Activated CD8-positive, alpha-beta T cell treated with anti-CD3 and anti-CD28 coated beads for 36 hours (primary cell): ENCODE data around the gene GID4. TPM values are rescaled to one million over a fixed set of nuclear protein-coding genes. Genes with fewer than 3 reads are reported as not detected.
A peak's percentile ranks its signal among the peaks of the same experiment; 100 is the strongest.

Source experiments
- ATAC-seq: fragments of 200-7000 bp; cut with Tn5 transposase; one replicate; pipeline ENCODE4 v1.10.0; 2021; ENCODE audit warnings: mild to moderate bottlenecking, moderate library complexity
- CTCF ChIA-PET: fragments of 350-600 bp; sonication (Branson Sonifier 250); formaldehyde crosslinking; loops from one replicate; lab custom pipeline; 2021; ENCODE audit warnings: antibody characterized with exemption; lab: Charles Lee
- POLR2A ChIA-PET: fragments of 350-600 bp; sonication (Branson Sonifier 250); formaldehyde crosslinking; loops from one replicate; lab custom pipeline; 2021; ENCODE audit warnings: antibody characterized with exemption; lab: Charles Lee
- DNase-seq: peaks from one replicate; pipeline ENCODE4 v3.0.0-alpha.2; 2020
- H3K27ac Mint-ChIP-seq: one replicate; pipeline ENCODE4 v1.8.0; 2021; ENCODE audit warnings: mild to moderate bottlenecking, mixed read lengths
- H3K27me3 Mint-ChIP-seq: one replicate; pipeline ENCODE4 v1.8.0; 2021; ENCODE audit warnings: mixed read lengths
- H3K36me3 Mint-ChIP-seq: one replicate; pipeline ENCODE4 v1.8.0; 2021; ENCODE audit warnings: low read depth, mixed read lengths
- H3K4me1 Mint-ChIP-seq: one replicate; pipeline ENCODE4 v1.8.0; 2021; ENCODE audit warnings: low read depth, mixed read lengths
- H3K4me3 Mint-ChIP-seq: one replicate; pipeline ENCODE4 v1.8.0; 2021; ENCODE audit warnings: mild to moderate bottlenecking, moderate library complexity, mixed read lengths
- H3K9me3 Mint-ChIP-seq: one replicate; pipeline ENCODE4 v1.8.0; 2021; ENCODE audit warnings: mixed read lengths
- intact Hi-C: fragments of 100-400 bp; cut with micrococcal nuclease; formaldehyde crosslinking; loops from one replicate; pipeline ENCODE4 v1.10.0; 2022
- total RNA-seq, 2 experiments: library from RNA; stranded (reverse); gene quantifications; one replicate each; pipeline ENCODE4 v1.2.3, GENCODE V29; 2021
- TF ChIP-seq, protein P1 (sequence below): fragments of 200-600 bp; IDR thresholded peaks from one replicate; pipeline ENCODE4 v1.8.0; 2022; ENCODE audit warnings: antibody characterized with exemption, mild to moderate bottlenecking

GID4 gene
- total RNA-seq, 2 experiments from 2014 or later, result 8.7 to 9.1 TPM

GRCh38 chr17:18020971-18021370 lies 18.2 kb upstream of the GID4 start:
- POLR2A ChIA-PET, result no interaction called here
- CTCF ChIA-PET, result interaction anchor here (6.6 kb wide), 1 partner anchor 13 kb away, joined by 47 read pairs; no protein-coding TSS in a partner anchor
- TF ChIP-seq, protein P1, sequence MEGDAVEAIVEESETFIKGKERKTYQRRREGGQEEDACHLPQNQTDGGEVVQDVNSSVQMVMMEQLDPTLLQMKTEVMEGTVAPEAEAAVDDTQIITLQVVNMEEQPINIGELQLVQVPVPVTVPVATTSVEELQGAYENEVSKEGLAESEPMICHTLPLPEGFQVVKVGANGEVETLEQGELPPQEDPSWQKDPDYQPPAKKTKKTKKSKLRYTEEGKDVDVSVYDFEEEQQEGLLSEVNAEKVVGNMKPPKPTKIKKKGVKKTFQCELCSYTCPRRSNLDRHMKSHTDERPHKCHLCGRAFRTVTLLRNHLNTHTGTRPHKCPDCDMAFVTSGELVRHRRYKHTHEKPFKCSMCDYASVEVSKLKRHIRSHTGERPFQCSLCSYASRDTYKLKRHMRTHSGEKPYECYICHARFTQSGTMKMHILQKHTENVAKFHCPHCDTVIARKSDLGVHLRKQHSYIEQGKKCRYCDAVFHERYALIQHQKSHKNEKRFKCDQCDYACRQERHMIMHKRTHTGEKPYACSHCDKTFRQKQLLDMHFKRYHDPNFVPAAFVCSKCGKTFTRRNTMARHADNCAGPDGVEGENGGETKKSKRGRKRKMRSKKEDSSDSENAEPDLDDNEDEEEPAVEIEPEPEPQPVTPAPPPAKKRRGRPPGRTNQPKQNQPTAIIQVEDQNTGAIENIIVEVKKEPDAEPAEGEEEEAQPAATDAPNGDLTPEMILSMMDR, result no peak
- DNase-seq (no peak), ATAC-seq (no peak)
- intact Hi-C loops, result no loop called here
- Mint-ChIP-seq H3K4me3 (no peak overlapping the region), H3K9me3 (no peaks in the 10 kb centered on the region), H3K4me1 (peaks cover 8% of the 10 kb centered on the region), H3K27ac (no peak overlapping the region), H3K27me3 (no peaks in the 10 kb centered on the region), H3K36me3 (peaks cover 5% of the 10 kb centered on the region)

- H3K27ac Mint-ChIP-seq, result no peak overlapping the region
- peaks cover 7% of the 10 kb centered on the region for H3K36me3 Mint-ChIP-seq
- POLR2A ChIA-PET, result no interaction called here
- intact Hi-C loops, result no loop called here
- TF ChIP-seq, protein P1, result no peak
- ATAC-seq (no peak), DNase-seq (no peak)
- H3K4me3 Mint-ChIP-seq, result no peak overlapping the region
- H3K27me3 Mint-ChIP-seq, result no peaks in the 10 kb centered on the region
- no peaks in the 10 kb centered on the region for H3K9me3 Mint-ChIP-seq
- CTCF ChIA-PET, result interaction anchor here (6.6 kb wide), 1 partner anchor 13 kb away, joined by 47 read pairs; no protein-coding TSS in a partner anchor
- peaks cover 12% of the 10 kb centered on the region for H3K4me1 Mint-ChIP-seq
These were observed 17.8 kb upstream of the GID4 start for GRCh38 chr17:18021372-18021771.

DNA sequence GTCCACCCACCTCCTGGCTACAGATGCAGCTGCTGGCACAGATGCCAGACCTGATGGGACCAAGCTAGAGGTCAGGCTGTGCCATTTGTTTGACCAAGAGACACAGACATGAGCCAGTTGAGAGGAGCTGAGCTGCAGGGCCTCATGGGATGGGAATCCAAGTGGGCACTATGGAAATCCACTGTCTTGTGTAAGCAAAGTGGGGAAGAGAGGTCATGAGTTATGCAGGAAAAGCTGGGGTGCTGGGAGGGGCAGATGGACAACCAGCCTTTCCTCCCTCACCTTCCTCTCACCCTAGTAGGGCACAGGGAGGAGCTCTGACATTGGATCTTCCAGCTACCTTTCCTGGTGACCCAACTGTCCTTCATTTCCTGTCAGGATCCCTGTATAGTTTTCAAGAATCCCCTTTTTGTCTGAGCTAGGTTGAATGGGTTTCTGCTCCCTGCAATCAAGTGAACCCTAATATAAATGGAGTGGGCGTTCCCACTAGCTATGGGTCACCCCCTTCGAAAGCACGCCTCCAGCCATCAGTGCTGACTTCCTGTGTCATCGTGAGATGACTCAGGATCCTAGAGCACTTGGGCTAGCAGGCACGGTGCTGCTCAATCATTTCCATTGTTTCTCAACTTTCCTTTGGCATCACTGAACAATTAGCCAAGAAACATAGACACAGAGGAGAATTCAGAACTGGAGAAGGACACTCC lies 13.8 kb upstream of the GID4 start:
- H3K36me3 Mint-ChIP-seq, result peaks cover 13% of the 10 kb centered on the region
- CTCF ChIA-PET, result interaction anchor here (0.9 to 6.6 kb wide), 6 partner anchors 9 to 232 kb away, joined by 3 to 47 read pairs (median 5); no protein-coding TSS in a partner anchor
- peak overlapping the region; percentile 27 for H3K27ac Mint-ChIP-seq
- ATAC-seq (peak; percentile 94), DNase-seq (peak; percentile 67)
- POLR2A ChIA-PET, result interaction anchor here (0.5 to 1.3 kb wide), 2 partner anchors 17 to 56 kb away, joined by 3 to 4 read pairs; no protein-coding TSS in a partner anchor
- H3K9me3 Mint-ChIP-seq, result no peaks in the 10 kb centered on the region
- peaks cover 16% of the 10 kb centered on the region for H3K4me1 Mint-ChIP-seq
- H3K4me3 Mint-ChIP-seq, result no peak overlapping the region
- no peaks in the 10 kb centered on the region for H3K27me3 Mint-ChIP-seq
- TF ChIP-seq, protein P1, result no peak
- intact Hi-C loops, result no loop called here

DNA sequence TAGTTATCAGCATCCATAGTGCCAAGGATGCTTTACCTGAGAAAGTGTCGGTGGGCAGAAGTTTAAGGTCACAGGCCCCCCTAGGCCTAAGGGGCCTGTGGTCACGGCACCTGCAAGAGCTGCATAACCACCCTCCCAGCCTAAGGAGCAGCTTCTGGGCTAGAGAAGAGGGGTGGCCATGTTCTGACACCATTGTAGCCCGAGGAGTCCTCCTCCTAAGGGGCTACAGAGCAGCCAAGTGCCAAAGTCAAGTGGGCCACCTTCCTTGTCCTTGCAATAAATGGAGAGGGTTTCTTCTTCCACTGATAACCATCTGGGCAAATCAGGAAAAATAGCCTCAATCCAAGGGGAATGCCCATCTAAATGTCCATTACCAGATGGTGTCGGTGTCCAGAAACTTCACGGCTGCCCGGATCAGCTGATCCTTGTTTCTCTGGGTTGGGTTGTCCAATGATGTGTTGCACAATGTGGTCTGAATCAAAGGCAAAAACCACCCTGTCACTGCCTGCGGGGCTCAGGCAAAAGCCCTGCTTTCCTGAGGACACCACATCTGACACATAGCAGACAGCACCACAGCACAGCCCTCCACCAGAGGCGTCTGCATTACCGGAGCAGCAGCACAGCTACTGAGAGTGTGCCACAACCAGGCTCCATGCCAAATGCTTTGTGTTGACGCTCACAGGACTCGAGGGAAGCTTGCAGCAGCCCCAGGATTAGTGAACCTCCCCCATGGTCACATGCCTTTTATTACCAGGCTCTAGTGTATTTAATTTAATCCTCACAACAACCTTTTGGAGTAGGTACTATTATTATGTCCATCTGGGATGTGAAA lies 13.0 kb upstream of the GID4 start:
- peaks cover 13% of the 10 kb centered on the region for H3K36me3 Mint-ChIP-seq
- H3K4me3 Mint-ChIP-seq, result no peak overlapping the region
- no peaks in the 10 kb centered on the region for H3K9me3 Mint-ChIP-seq
- peaks cover 16% of the 10 kb centered on the region for H3K4me1 Mint-ChIP-seq
- H3K27ac Mint-ChIP-seq, result peak overlapping the region; percentile 27
- no peaks in the 10 kb centered on the region for H3K27me3 Mint-ChIP-seq
- CTCF ChIA-PET, result interaction anchor here (0.9 to 6.6 kb wide), 7 partner anchors 8 to 233 kb away, joined by 3 to 47 read pairs (median 4); no protein-coding TSS in a partner anchor
- ATAC-seq (peak; percentile 77), DNase-seq (peak; percentile 63)
- TF ChIP-seq, protein P1, result no peak
- POLR2A ChIA-PET, result interaction anchor here (0.5 to 1.4 kb wide), 4 partner anchors 9 to 66 kb away, joined by 3 to 4 read pairs (median 4); no protein-coding TSS in a partner anchor
- intact Hi-C loops, result no loop called here
